KMS-11 (cell line): ENCODE measurements around the gene ZNF780A.
A peak's percentile ranks its signal among the peaks of the same experiment; 100 is the strongest.

Source experiments
- H2AFZ ChIP-seq: fragments of 200-600 bp; sonication (generic); 2 replicates; pipeline ENCODE4 v1.6.1; 2016; ENCODE audit warnings: antibody characterized with exemption, mixed run types, low read depth
- H3K27ac ChIP-seq: fragments of 200-600 bp; sonication (generic); 2 replicates; pipeline ENCODE4 v1.6.1; 2016; ENCODE audit warnings: mild to moderate bottlenecking, mixed run types
- H3K27me3 ChIP-seq: fragments of 200-600 bp; sonication (generic); 2 replicates; pipeline ENCODE4 v1.6.1; 2017; ENCODE audit warnings: mild to moderate bottlenecking, low read depth, mixed run types, moderate library complexity; ENCODE audit not compliant: insufficient read depth
- H3K36me3 ChIP-seq: fragments of 200-600 bp; sonication (generic); 2 replicates; pipeline ENCODE4 v1.6.1; 2017; ENCODE audit warnings: mild to moderate bottlenecking, mixed run types; ENCODE audit not compliant: insufficient read depth
- H3K4me1 ChIP-seq: fragments of 200-600 bp; sonication (generic); 2 replicates; pipeline ENCODE4 v1.6.1; 2016; ENCODE audit warnings: mild to moderate bottlenecking, low read depth, mixed run types; ENCODE audit not compliant: poor library complexity, severe bottlenecking
- H3K4me2 ChIP-seq: fragments of 200-600 bp; sonication (generic); 2 replicates; pipeline ENCODE4 v1.7.0; 2016; ENCODE audit warnings: mild to moderate bottlenecking, mixed run types
- H3K4me3 ChIP-seq: fragments of 200-600 bp; sonication (generic); IDR thresholded peaks from 2 replicates; pipeline ENCODE4 v1.6.1; 2017; ENCODE audit warnings: low read depth, low read length, mixed read lengths; ENCODE audit not compliant: insufficient read depth
- H3K79me2 ChIP-seq: fragments of 200-600 bp; sonication (generic); 2 replicates; pipeline ENCODE4 v1.6.1; 2016; ENCODE audit warnings: low read depth, mixed run types; ENCODE audit not compliant: insufficient read depth
- H3K9ac ChIP-seq: fragments of 200-600 bp; sonication (generic); 2 replicates; pipeline ENCODE4 v1.6.1; 2016; ENCODE audit warnings: mild to moderate bottlenecking, mixed run types
- H4K20me1 ChIP-seq: fragments of 200-600 bp; sonication (generic); 2 replicates; pipeline ENCODE4 v1.6.1; 2016; ENCODE audit warnings: mild to moderate bottlenecking, mixed run types; ENCODE audit not compliant: insufficient read depth
- TF ChIP-seq, protein P1 (sequence below): fragments of 200-600 bp; sonication (generic); conservative IDR thresholded peaks from 2 replicates; pipeline ENCODE4 v1.6.1; 2017; ENCODE audit warnings: low read depth, mild to moderate bottlenecking, antibody characterized with exemption, low read length, moderate library complexity, mixed read lengths

The ZNF780A gene

DNA sequence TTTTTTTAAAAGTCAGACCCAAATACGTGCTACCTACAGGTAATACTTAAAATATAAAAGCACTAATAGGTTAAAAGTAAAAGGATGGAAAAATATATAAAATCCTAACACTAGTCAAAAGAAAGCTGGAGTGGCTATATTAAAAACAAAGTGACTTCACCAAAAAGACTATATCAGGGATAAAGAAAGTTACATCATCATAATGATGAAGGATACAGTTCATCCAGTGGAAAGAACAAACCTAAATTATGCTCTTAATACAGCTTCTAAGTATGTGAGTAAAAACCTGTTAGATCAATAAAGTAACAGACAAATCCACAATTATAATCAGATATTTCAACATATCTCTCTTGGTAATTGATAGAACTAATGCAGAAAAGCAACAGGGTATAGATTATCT, 33.6 kb downstream of the ZNF780A start:
- no peaks in the 10 kb centered on the region for H4K20me1 ChIP-seq
- no peak overlapping the region for H2AFZ ChIP-seq
- TF ChIP-seq, protein P1, sequence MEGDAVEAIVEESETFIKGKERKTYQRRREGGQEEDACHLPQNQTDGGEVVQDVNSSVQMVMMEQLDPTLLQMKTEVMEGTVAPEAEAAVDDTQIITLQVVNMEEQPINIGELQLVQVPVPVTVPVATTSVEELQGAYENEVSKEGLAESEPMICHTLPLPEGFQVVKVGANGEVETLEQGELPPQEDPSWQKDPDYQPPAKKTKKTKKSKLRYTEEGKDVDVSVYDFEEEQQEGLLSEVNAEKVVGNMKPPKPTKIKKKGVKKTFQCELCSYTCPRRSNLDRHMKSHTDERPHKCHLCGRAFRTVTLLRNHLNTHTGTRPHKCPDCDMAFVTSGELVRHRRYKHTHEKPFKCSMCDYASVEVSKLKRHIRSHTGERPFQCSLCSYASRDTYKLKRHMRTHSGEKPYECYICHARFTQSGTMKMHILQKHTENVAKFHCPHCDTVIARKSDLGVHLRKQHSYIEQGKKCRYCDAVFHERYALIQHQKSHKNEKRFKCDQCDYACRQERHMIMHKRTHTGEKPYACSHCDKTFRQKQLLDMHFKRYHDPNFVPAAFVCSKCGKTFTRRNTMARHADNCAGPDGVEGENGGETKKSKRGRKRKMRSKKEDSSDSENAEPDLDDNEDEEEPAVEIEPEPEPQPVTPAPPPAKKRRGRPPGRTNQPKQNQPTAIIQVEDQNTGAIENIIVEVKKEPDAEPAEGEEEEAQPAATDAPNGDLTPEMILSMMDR, result no peak
- no peak overlapping the region for H3K4me3 ChIP-seq
- no peaks in the 10 kb centered on the region for H3K36me3 ChIP-seq
- H3K27me3 ChIP-seq, result no peaks in the 10 kb centered on the region
- no peak overlapping the region for H3K9ac ChIP-seq
- no peak overlapping the region for H3K4me2 ChIP-seq
- peaks cover 18% of the 10 kb centered on the region; the same call in 1 of the 2 replicates for H3K79me2 ChIP-seq
- no peak overlapping the region for H3K27ac ChIP-seq
- H3K4me1 ChIP-seq, result peaks cover 26% of the 10 kb centered on the region

DNA sequence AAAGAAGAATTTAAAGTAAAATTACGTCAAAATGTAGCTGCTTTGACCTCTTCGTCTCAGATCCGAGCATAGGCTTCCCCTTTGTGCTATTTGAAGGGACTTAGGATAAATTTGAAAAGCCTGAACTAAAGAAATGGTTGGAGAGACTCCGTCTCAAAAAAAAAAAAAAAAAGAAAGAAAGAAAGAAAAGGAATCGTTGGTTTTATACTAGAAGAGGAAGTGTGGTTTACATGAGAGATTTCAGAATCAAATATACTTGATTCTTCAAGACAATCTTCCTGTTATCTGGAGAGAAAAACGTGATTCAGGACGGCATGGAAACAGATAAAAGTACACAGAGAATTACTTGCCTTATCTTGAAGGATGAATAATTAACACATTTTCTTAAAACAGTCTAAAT, 34.2 kb downstream of the ZNF780A start:
- Histone ChIP-seq H3K27ac (no peak overlapping the region), H3K4me2 (peak overlapping the region; percentile 72), H3K79me2 (peaks cover 24% of the 10 kb centered on the region; the same call in 1 of the 2 replicates), H4K20me1 (no peaks in the 10 kb centered on the region), H3K36me3 (no peaks in the 10 kb centered on the region), H3K9ac (peak overlapping the region; percentile 66; the same call in 1 of the 2 replicates), H3K27me3 (no peaks in the 10 kb centered on the region), H2AFZ (peak overlapping the region; percentile 70), H3K4me1 (peaks cover 26% of the 10 kb centered on the region), H3K4me3 (peak overlapping the region; percentile 70)
- TF ChIP-seq, protein P1, result no peak

DNA sequence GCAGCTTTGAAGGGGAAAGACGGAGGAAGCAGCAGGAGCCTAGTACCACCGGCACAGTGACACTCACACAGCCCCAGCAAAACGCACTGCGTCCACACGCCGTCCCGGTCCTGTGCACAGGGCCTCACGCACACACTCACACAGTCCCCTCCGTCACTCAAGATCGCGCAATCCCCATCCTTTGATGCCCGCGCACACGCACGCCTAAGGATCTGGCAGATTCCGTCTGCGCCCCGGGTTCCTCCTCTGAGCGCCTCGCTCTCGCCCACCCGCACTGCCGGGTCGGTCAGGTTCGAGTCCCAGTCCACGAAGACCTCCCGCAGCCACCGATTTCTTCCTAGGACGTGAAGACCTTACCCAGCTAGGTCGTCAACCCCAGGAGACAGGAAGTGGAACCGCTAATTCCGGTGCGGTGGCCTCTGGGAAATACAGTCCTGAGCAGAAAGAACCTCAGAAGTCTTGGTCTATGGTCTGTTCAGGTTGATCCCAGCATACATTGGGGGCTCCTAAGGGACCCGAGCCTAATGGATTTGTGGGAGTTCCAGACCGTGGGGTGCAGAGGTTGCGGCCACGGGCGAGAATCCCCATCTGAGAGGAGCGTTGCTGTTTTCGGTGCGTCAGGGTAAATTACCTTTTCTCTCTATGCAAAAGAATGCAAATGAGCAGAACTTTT, 34.8 kb downstream of the ZNF780A start, which contains the start of gene ZNF780B:
ZNF780B (minus strand) TSS at position 400 of the 673 bp plus-strand sequence. CDS start 5,899 bp downstream, outside the sequence.
- Histone ChIP-seq H3K36me3 (no peaks in the 10 kb centered on the region), H3K4me2 (peak within 1 kb of the TSS; percentile 72), H3K9ac (peak within 1 kb of the TSS; percentile 66), H3K4me3 (peak within 1 kb of the TSS; percentile 70), H3K27ac (peak within 1 kb of the TSS; percentile 22; the same call in 1 of the 2 replicates), H3K4me1 (peaks cover 26% of the 10 kb centered on the region), H3K27me3 (no peaks in the 10 kb centered on the region), H4K20me1 (no peaks in the 10 kb centered on the region), H2AFZ (peak within 1 kb of the TSS; percentile 70), H3K79me2 (peaks cover 29% of the 10 kb centered on the region; the same call in 1 of the 2 replicates)
- TF ChIP-seq, protein P1, result no peak

DNA sequence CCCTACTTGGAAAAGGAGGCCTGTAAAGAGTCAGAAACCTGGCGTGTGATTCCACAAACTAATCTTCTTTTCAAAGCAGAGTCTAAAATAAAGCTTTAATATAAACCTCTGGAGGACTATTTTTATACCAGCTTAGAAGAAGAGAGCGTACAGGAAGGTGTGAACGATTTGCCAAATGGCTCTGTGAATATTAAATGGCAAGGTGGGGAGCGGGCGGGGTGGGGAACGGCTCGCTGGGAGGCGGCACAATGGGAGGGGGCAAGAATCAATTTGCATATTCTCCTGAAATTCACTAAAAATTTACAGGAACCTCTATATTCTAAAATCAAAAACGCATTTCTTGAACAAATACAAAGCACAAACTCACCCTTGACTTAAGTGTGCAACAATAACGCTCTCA, 35.7 kb downstream of the ZNF780A start:
- peak overlapping the region; percentile 72; the same call in 1 of the 2 replicates for H3K4me2 ChIP-seq
- H3K4me1 ChIP-seq, result peaks cover 26% of the 10 kb centered on the region
- H3K36me3 ChIP-seq, result no peaks in the 10 kb centered on the region
- H3K9ac ChIP-seq, result no peak overlapping the region
- TF ChIP-seq, protein P1, result no peak
- H4K20me1 ChIP-seq, result no peaks in the 10 kb centered on the region
- H3K27me3 ChIP-seq, result no peaks in the 10 kb centered on the region
- no peak overlapping the region for H3K27ac ChIP-seq
- no peak overlapping the region for H2AFZ ChIP-seq
- H3K4me3 ChIP-seq, result peak overlapping the region; percentile 69
- peaks cover 36% of the 10 kb centered on the region; the same call in 1 of the 2 replicates for H3K79me2 ChIP-seq
